SK-N-SH treated with all-trans-retinoic acid at 6 μM for 48 hours (cell line): ENCODE results near the gene SLC22A8.
"Not testable (repeated sequence)": the region's sequence is repeated elsewhere in the genome, so short reads cannot be mapped to it uniquely, and the experiment has no call there.

Experiments
- RARB ChIP-seq: fragments of 250-450 bp; sonication (Bioruptor Pico); IDR thresholded peaks from 2 replicates; pipeline ENCODE4 v1.8.0; 2021; ENCODE audit warnings: mild to moderate bottlenecking, moderate library complexity
- TCF4 ChIP-seq: fragments of 250-450 bp; sonication (Bioruptor Pico); IDR thresholded peaks from 2 replicates; pipeline ENCODE4 v1.8.0; 2021; ENCODE audit warnings: mild to moderate bottlenecking, moderate library complexity, borderline replicate concordance

DNA sequence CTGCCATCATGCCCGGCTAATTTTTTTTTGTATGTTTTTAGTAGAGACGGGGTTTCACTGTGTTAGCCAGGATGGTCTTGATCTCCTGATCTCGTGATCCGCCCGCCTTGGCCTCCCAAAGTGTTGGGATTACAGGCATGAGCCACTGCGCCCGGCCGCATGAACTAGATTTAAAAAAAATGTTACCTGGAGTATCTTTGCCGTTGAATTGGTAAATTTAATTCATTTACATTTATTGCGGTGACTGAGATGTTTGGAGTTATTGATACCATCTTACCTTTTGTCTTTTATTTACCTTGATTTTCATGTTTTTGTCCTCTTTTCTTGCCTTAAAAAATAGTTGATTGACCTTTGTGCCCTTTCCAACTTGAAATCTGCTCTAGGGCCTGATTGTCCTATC, 70.1 kb downstream of the SLC22A8 start:
- not testable (repeated sequence) for TF ChIP-seq RARB (CRISPR knock-in tag); TCF4
